NOMO-1 (cell line): ENCODE measurements around the gene BAG5.

Experiments
- DNase-seq, 2 experiments: peaks; one replicate each; lab custom pipeline; 2025; ENCODE audit not compliant: unreplicated experiment in 2 of 2; lab: John Stamatoyannopoulos, UW

The BAG5 gene

DNA sequence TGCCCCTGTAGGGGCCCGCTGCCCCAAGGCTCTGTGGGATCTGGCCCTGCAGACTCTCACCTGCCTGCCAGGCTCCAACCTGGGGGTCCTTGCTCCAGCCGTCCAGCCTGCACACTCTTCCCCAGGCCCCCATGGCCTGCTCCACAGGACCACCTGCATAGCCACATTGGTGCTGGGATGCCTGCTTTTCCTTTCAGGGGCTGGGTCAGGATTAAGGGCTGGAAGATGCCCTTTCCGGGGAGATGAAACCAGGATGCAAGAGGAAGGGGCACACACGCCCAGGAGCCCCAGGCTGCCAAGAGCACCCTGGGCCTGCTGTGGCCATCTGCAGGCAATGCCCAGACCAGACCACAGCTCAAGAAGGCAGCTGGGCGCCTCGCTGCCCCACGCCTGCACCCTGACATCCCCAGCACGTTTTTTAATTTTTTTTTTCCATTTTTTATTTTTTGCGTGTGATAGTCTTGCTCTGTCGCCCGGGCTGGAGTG lies 15.0 kb downstream of the BAG5 start:
- no peak for DNase-seq

- peak; percentile 31 to 43 for DNase-seq
These were observed 15.6 kb downstream of the BAG5 start for GRCh38 chr14:103546652-103547454.

GRCh38 chr14:103545915-103546651 lies 16.4 kb downstream of the BAG5 start:
- no peak for DNase-seq

DNA sequence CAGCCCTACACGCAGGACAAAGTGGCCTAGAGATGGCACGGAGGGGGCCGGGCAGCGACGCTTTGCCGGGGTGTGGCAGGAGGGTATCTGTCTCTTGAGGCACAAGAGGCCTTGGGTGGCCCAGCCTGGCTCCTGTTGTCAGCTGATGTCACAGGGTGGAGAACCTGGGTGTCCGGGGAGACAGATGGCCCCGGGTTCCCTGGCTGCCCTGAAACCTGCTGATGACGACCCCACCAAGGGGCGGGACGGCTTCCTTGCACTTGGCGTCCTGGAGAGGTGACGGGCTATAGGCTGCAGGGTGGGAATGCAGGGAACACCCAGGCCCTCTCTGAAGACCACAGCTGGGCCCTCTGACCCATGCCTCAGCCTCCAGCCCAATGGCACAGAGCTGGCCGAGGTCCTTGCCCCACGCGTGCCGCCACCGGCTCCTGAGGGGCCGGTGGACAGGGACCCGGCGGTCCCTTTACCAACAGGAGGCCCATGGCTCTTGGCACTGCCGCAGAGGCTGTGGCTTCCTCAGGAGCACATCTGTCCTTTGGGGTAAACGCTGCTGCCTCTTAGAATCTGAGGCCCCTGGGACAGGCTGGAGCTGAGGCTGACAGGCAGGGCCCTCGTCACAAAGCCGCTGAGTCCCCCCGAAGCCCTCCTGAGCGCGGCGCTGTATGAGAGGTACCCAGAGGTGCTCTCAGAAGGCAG lies 17.1 kb downstream of the BAG5 start:
- no peak for DNase-seq

GRCh38 chr14:103544388-103545218 lies 17.9 kb downstream of the BAG5 start:
- DNase-seq = no peak

GRCh38 chr14:103543721-103544387 lies 18.6 kb downstream of the BAG5 start:
- no peak for DNase-seq

GRCh38 chr14:103543140-103543539 lies 19.3 kb downstream of the BAG5 start:
- DNase-seq = no peak

DNA sequence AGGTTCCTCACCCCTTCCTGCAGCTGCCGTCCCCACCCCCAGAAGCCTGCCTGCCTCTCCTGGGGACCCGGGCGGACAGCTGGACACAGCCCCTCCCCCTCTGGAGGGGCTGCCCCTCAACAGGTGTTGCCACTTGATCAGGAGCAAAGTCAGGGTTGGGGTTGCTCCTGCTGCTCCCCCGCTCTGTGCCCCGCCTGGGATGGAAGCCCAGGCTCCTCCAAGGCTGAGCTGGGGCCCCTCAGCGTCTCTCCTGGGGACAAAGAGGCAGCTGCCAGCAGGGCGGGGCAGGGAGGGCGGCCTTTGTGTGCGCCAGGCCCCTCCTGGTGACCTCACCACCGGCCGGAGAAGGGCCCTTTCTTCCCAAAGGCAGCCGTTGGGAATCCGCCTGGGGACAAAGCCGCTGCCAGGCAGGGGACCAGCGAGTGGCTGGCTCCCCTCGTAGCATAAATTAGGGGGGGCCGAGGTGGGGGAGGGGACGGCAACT lies 19.8 kb downstream of the BAG5 start:
- DNase-seq = no peak

GRCh38 chr14:103541709-103542604 lies 20.5 kb downstream of the BAG5 start:
- no peak for DNase-seq

GRCh38 chr14:103540821-103541708 lies 21.4 kb downstream of the BAG5 start:
- no peak for DNase-seq

DNA sequence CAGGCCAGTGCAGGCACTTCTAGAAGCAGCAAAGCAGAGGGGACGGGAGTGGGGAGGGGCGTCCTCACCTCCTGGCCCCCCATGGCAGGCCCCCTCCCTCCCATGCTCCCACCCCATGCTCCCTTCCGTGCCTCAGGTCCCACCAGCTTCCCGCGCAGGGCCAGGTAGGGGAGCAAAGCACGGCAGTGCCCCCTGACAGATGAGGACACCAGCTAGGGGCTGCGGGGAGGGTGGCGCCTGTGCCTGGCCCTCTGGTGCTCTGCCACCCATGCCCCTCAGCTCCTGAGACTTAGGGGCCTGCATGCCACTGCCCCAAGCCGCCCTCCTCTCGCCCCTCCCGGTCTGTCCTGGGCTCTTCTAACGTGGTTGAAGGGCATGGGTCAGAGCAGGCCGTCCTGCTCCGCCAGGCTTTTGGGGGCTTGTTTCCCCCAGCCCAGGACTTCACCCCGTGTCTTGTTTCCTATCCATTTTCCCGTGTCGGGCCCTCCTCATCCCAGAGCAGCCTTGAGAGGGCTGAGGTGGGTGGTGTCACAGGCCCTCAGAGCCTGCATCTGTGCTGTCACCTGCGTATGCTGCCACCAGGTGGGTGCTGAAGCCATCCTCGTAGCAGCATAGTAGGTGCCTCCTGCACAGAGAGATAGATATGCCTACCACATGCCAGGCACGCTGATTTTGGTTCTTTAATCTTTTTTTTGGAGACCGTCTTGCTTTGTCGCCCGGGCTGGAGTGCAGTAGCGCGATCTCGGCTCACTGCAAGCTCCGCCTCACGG lies 23.2 kb downstream of the BAG5 start:
- DNase-seq = no peak

GRCh38 chr14:103538291-103539055 lies 24.0 kb downstream of the BAG5 start:
- no peak for DNase-seq

GRCh38 chr14:103537175-103537990 lies 25.1 kb downstream of the BAG5 start:
- DNase-seq = no peak

GRCh38 chr14:103536693-103537092 lies 25.8 kb downstream of the BAG5 start:
- no peak for DNase-seq

DNA sequence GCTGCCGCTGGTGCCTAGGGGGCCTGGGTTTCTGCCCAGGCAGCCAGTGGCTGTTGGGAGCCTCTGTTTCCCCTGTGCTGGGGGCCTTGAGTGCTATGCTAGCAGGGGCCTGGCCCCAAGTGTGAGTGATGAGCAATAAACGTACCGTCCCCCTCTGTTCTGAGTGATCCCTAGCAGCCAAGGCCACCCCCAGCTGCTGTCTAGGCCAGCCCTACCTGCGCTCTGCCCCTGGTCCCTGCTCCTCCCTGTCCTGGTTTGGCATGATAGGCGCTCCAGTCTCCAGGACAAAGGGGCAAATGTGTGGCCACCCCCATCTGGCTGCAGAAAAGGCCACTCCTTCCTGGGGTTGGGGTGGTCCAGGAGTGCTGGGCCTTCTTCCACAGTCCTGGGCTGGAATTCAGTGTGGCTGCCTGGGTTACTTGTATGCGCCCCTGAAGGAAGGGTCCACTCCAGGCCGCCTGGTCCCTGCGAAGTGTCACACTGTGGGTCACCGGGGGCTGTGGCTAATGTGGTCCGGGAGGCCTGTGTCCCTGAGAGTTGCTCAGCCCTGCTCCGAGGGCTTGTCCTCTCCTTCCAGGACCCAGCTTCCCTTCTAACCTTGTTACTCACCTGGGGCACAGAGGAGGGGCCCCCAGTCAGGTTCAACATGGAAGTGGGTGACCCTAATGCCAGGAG lies 26.4 kb downstream of the BAG5 start:
- DNase-seq = no peak
